Lower lobe of right lung (tissue), 2 donors: ENCODE measurements around the gene SMIM29. TPM values are rescaled to one million over a fixed set of nuclear protein-coding genes. Genes with fewer than 3 reads are reported as not detected.
"Not testable (repeated sequence)": the region's sequence is repeated elsewhere in the genome, so short reads cannot be mapped to it uniquely, and the experiment has no call there.

Experiments
- ATAC-seq, 2 donors: fragments of 200-7000 bp; cut with Tn5 transposase; one replicate each; pipeline ENCODE4 v1.9.1; 2020 to 2022; ENCODE audit warnings: mild to moderate bottlenecking in 2 of 2, moderate library complexity in 2 of 2
- DNase-seq: peaks from one replicate; pipeline ENCODE4 v3.0.0-alpha.2; 2020
- H3K27ac ChIP-seq: fragments of 200-600 bp; one replicate; pipeline ENCODE4 v1.8.0; 2022
- H3K27me3 ChIP-seq: fragments of 200-600 bp; one replicate; pipeline ENCODE4 v1.8.0; 2022; ENCODE audit warnings: low read depth
- H3K36me3 ChIP-seq: fragments of 200-600 bp; one replicate; pipeline ENCODE4 v1.8.0; 2022; ENCODE audit warnings: mild to moderate bottlenecking
- H3K4me1 ChIP-seq: fragments of 200-600 bp; one replicate; pipeline ENCODE4 v1.8.0; 2022
- H3K4me3 ChIP-seq: fragments of 200-600 bp; one replicate; pipeline ENCODE4 v1.8.0; 2022; ENCODE audit warnings: mild to moderate bottlenecking
- H3K9me3 ChIP-seq: fragments of 200-600 bp; one replicate; pipeline ENCODE4 v1.8.0; 2022
- CTCF ChIP-seq: fragments of 200-600 bp; IDR thresholded peaks from one replicate; pipeline ENCODE4 v1.8.0; 2022; ENCODE audit warnings: antibody characterized with exemption, mild to moderate bottlenecking
- intact Hi-C: fragments of 100-400 bp; cut with DNase I; formaldehyde crosslinking; loops from one replicate; pipeline ENCODE4 v1.11.0; 2022
- total RNA-seq: library from RNA; stranded (reverse); fragmentation: NEBNext Ultra II Directional; extraction: Animal tissue kit (Norgen Biotek cat#: 25700); gene quantifications from one replicate; pipeline ENCODE4 v1.2.1, GENCODE V29; 2021
- donor health status: DM: no; HTN: yes; CAD: no; lungs with severe emphysema.

The SMIM29 gene
- total RNA-seq, 1 donor from 2014 or later = 29.8 TPM

- Histone ChIP-seq H3K27me3 (no peaks in the 10 kb centered on the region), H3K4me1 (peaks cover 20% of the 10 kb centered on the region), H3K9me3 (no peaks in the 10 kb centered on the region), H3K27ac (peak overlapping the region; percentile 47), H3K4me3 (no peak overlapping the region), H3K36me3 (no peaks in the 10 kb centered on the region)
- peak; percentile 80 to 81 for ATAC-seq
- no peak for TF ChIP-seq CTCF
- DNase-seq = peak; percentile 60
- intact Hi-C loops = no loop called here
These were observed 24.5 kb upstream of the SMIM29 start for GRCh38 chr6:34273242-34273805.

- H3K4me1 ChIP-seq = peaks cover 20% of the 10 kb centered on the region
- H3K27ac ChIP-seq = peak overlapping the region; percentile 48
- intact Hi-C loops = no loop called here
- TF ChIP-seq CTCF = no peak
- no peaks in the 10 kb centered on the region for H3K36me3 ChIP-seq
- no peaks in the 10 kb centered on the region for H3K27me3 ChIP-seq
- DNase-seq (peak; percentile 63), ATAC-seq (peak; percentile 75)
- no peaks in the 10 kb centered on the region for H3K9me3 ChIP-seq
- no peak overlapping the region for H3K4me3 ChIP-seq
These were observed 23.5 kb upstream of the SMIM29 start for GRCh38 chr6:34272013-34272926.

- H3K9me3 ChIP-seq, H3K27ac ChIP-seq, H3K36me3 ChIP-seq, ATAC-seq, H3K4me3 ChIP-seq, DNase-seq, intact Hi-C loops, H3K27me3 ChIP-seq: not testable (repeated sequence)
- H3K4me1 ChIP-seq = peaks cover 20% of the 10 kb centered on the region
These were observed 21.0 kb upstream of the SMIM29 start for GRCh38 chr6:34269658-34270341.

- intact Hi-C loops, ATAC-seq, H3K9me3 ChIP-seq, H3K4me3 ChIP-seq, DNase-seq, H3K27me3 ChIP-seq, H3K27ac ChIP-seq, H3K36me3 ChIP-seq: not testable (repeated sequence)
- H3K4me1 ChIP-seq = peaks cover 20% of the 10 kb centered on the region
These were observed 20.3 kb upstream of the SMIM29 start for GRCh38 chr6:34269132-34269531.

GRCh38 chr6:34267746-34268145, 18.9 kb upstream of the SMIM29 start:
- peaks cover 11% of the 10 kb centered on the region for H3K4me1 ChIP-seq
- intact Hi-C loops = no loop called here
- H3K4me3 ChIP-seq = no peak overlapping the region
- H3K27me3 ChIP-seq = no peaks in the 10 kb centered on the region
- H3K27ac ChIP-seq = no peak overlapping the region
- H3K9me3 ChIP-seq = peaks cover 4% of the 10 kb centered on the region
- ATAC-seq (no peak), DNase-seq (no peak)
- TF ChIP-seq CTCF = no peak
- H3K36me3 ChIP-seq = no peaks in the 10 kb centered on the region

- H3K27ac ChIP-seq, ATAC-seq, intact Hi-C loops, H3K27me3 ChIP-seq, H3K9me3 ChIP-seq, H3K36me3 ChIP-seq, DNase-seq, H3K4me3 ChIP-seq, H3K4me1 ChIP-seq: not testable (repeated sequence)
These were observed 14.7 kb upstream of the SMIM29 start for GRCh38 chr6:34263484-34263883.
